NCI-H1694 treated with DMSO at 0.1 percent for 48 hours (cell line): ENCODE results near the gene HK2.
"Not testable (repeated sequence)": the region's sequence is repeated elsewhere in the genome, so short reads cannot be mapped to it uniquely, and the experiment has no call there.

Experiments used
- DNase-seq: peaks from one replicate; lab custom pipeline; 2025; lab: John Stamatoyannopoulos, UW

Gene HK2

GRCh38 chr2:74834792-74835755 is 1.1 kb downstream of the HK2 start:
- DNase-seq, result peak; percentile 16

GRCh38 chr2:74835831-74836674 is 2.1 kb downstream of the HK2 start:
- DNase-seq, result peak; percentile 82

- no peak for DNase-seq
These were observed 2.9 kb downstream of the HK2 start for GRCh38 chr2:74836675-74837401.

- no peak for DNase-seq
These were observed 7.7 kb downstream of the HK2 start for GRCh38 chr2:74841641-74842040.

- DNase-seq, result no peak
These were observed 9.5 kb downstream of the HK2 start for GRCh38 chr2:74843433-74843832.

GRCh38 chr2:74843899-74844298 is 10.0 kb downstream of the HK2 start:
- DNase-seq, result no peak

- no peak for DNase-seq
These were observed 10.8 kb downstream of the HK2 start for GRCh38 chr2:74844752-74845151.

GRCh38 chr2:74845217-74845751 is 11.4 kb downstream of the HK2 start:
- DNase-seq, result peak; percentile 2

- DNase-seq, result no peak
These were observed 12.1 kb downstream of the HK2 start for GRCh38 chr2:74845991-74846390.

GRCh38 chr2:74846481-74846880 is 12.6 kb downstream of the HK2 start:
- no peak for DNase-seq

GRCh38 chr2:74847070-74847858 is 13.3 kb downstream of the HK2 start:
- no peak for DNase-seq

GRCh38 chr2:74849228-74849892 is 15.4 kb downstream of the HK2 start:
- DNase-seq, result no peak

- DNase-seq, result no peak
These were observed 16.7 kb downstream of the HK2 start for GRCh38 chr2:74850496-74851190.

- DNase-seq, result no peak
These were observed 17.3 kb downstream of the HK2 start for GRCh38 chr2:74851191-74851566.

- DNase-seq, result not testable (repeated sequence)
These were observed 19.4 kb downstream of the HK2 start for GRCh38 chr2:74853360-74853759.

- DNase-seq, result no peak
These were observed 20.5 kb downstream of the HK2 start for GRCh38 chr2:74854401-74854800.

GRCh38 chr2:74855114-74855707 is 21.3 kb downstream of the HK2 start:
- not testable (repeated sequence) for DNase-seq

GRCh38 chr2:74856004-74856578 is 22.2 kb downstream of the HK2 start:
- no peak for DNase-seq

- DNase-seq, result no peak
These were observed 22.7 kb downstream of the HK2 start for GRCh38 chr2:74856599-74856998.
